ENCODE results near the gene GIGYF2. TPM values are rescaled to one million over a fixed set of nuclear protein-coding genes. Genes with fewer than 3 reads are reported as not detected.

Gene GIGYF2
- total RNA-seq, 1 donor from 2014 or later, result 72.3 TPM

DNA sequence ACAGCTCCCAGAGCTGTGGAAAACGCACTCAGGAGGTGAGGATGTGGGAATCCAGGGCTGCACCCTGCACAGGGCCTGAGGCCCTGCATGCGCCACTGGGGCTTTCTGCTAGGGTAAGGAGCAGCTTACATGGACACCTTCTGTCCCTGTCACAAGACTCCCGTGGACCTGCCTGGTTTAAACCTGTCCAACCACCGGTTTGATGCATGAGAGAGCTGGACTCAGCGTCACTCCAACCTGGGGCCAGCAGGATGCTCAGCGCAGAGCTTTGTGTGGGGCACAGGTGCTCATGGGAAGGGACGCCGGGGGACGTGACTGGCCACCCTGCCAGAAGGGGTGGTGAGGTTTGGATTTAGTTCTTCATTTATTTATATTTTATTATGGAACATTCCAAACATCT, 197.1 kb downstream of the GIGYF2 start:
- Mint-ChIP-seq H3K36me3 (ENCODE audit: insufficient read depth) (no peaks in the 10 kb centered on the region), H3K4me1 (ENCODE audit: low read depth) (peaks cover 7% of the 10 kb centered on the region), H3K4me3 (ENCODE audit: low read depth) (no peak overlapping the region), H3K9me3 (ENCODE audit: low read depth) (no peaks in the 10 kb centered on the region), H3K27me3 (peaks cover 7% of the 10 kb centered on the region), H3K27ac (no peak overlapping the region)
- DNase-seq (ENCODE audit: low spot score, unreplicated experiment), result no peak
- TF ChIP-seq, protein P1, sequence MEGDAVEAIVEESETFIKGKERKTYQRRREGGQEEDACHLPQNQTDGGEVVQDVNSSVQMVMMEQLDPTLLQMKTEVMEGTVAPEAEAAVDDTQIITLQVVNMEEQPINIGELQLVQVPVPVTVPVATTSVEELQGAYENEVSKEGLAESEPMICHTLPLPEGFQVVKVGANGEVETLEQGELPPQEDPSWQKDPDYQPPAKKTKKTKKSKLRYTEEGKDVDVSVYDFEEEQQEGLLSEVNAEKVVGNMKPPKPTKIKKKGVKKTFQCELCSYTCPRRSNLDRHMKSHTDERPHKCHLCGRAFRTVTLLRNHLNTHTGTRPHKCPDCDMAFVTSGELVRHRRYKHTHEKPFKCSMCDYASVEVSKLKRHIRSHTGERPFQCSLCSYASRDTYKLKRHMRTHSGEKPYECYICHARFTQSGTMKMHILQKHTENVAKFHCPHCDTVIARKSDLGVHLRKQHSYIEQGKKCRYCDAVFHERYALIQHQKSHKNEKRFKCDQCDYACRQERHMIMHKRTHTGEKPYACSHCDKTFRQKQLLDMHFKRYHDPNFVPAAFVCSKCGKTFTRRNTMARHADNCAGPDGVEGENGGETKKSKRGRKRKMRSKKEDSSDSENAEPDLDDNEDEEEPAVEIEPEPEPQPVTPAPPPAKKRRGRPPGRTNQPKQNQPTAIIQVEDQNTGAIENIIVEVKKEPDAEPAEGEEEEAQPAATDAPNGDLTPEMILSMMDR (IDR thresholded peaks at IDR 0.05; ENCODE audit: unreplicated experiment), result no peak

DNA sequence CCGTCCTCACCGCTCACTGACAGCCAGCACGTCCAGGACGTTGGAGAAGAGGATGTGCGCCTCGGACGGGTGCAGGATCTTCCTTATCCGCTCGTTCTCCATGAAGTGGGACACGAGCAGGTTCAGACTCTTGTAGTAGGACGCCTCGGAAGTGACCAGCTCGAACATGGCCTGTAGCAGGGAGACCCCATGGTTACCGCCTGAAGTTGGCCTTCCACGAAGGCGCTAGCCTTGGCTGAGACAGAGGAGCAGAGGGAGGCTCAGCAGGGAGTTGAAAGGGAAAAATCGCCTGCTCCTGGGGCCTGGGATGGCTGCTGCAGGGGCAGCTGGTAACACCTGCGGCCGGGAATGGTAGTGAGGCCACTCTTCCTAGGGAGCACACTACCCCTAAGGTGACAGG, 197.6 kb downstream of the GIGYF2 start:
- H3K9me3 Mint-ChIP-seq (ENCODE audit: low read depth), result no peaks in the 10 kb centered on the region
- TF ChIP-seq, protein P1 (IDR thresholded peaks at IDR 0.05; ENCODE audit: unreplicated experiment), result no peak
- peaks cover 7% of the 10 kb centered on the region for H3K27me3 Mint-ChIP-seq
- H3K36me3 Mint-ChIP-seq (ENCODE audit: insufficient read depth), result no peaks in the 10 kb centered on the region
- no peak for DNase-seq (ENCODE audit: low spot score, unreplicated experiment)
- peaks cover 7% of the 10 kb centered on the region for H3K4me1 Mint-ChIP-seq (ENCODE audit: low read depth)
- H3K27ac Mint-ChIP-seq, result peak overlapping the region; percentile 82
- no peak overlapping the region for H3K4me3 Mint-ChIP-seq (ENCODE audit: low read depth)

DNA sequence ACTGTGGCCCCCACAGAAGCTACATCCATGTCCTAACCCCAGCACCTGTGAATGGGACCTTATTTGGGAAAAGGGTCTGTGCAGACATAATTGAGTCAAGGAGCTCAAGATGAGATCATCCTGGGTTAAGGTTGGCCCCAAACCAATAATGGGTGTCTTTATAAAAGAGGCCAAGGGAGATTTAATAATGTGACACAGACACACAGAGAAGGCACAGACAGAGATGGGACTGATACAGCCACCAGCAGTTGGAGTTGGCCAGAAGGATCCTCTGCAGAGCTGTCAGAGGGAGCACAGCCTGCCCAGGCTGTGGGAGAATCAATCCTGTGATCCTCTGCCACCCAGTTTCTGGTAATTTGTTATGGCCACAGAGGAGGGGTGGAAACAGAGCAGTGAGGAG, 199.0 kb downstream of the GIGYF2 start:
- TF ChIP-seq, protein P1 (IDR thresholded peaks at IDR 0.05; ENCODE audit: unreplicated experiment), result no peak
- no peak for DNase-seq (ENCODE audit: low spot score, unreplicated experiment)
- H3K27ac Mint-ChIP-seq, result no peak overlapping the region
- no peak overlapping the region for H3K4me3 Mint-ChIP-seq (ENCODE audit: low read depth)
- H3K9me3 Mint-ChIP-seq (ENCODE audit: low read depth), result no peaks in the 10 kb centered on the region
- H3K36me3 Mint-ChIP-seq (ENCODE audit: insufficient read depth), result no peaks in the 10 kb centered on the region
- H3K4me1 Mint-ChIP-seq (ENCODE audit: low read depth), result peaks cover 2% of the 10 kb centered on the region
- peaks cover 7% of the 10 kb centered on the region for H3K27me3 Mint-ChIP-seq

DNA sequence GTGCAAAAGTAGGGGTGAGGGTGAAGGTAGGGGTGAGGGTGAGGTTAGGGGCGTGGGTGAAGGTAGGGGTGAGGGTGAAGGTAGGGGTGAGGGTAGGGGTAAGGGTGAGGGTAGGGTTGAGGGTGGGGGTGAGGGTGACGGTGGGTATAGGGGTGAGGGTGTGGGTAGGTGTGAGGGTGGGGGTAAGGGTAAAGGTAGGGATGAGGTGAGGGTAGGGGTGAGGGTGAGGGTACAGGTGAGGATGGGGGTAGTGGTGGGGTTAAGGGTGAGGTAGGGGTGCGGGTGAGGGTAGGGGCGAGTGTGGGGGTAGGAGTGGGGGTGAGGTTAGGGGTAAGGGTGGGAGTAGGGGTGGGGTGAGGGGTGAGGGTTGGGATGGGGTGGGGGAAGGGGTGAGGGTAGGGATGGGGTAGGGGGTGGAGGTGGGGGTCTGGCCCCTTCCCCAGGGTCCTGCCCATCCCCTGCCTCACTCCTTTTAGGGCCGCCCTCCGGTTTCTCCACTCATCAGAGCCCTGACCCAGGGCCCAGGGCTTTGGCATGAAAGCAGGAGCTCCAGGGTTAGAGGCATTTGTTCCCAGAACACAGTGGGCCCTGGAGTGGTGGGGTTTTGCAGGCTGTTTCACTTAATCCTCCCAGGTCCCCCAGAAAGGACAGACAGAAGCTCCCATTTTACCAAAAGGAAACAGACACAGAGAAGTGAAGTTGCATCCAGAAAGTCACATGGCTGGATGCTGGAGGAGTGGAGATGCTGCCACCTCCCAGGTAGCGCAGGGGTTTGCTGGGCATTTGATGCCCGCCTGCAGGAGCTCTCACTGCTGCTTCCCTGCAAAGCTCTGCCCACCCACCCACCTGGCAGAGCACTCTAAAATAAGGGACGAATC, 199.8 kb downstream of the GIGYF2 start:
- H3K27ac Mint-ChIP-seq, result no peak overlapping the region
- TF ChIP-seq, protein P1 (IDR thresholded peaks at IDR 0.05; ENCODE audit: unreplicated experiment), result no peak
- H3K36me3 Mint-ChIP-seq (ENCODE audit: insufficient read depth), result no peaks in the 10 kb centered on the region
- H3K27me3 Mint-ChIP-seq, result peaks cover 7% of the 10 kb centered on the region
- H3K4me3 Mint-ChIP-seq (ENCODE audit: low read depth), result no peak overlapping the region
- no peaks in the 10 kb centered on the region for H3K4me1 Mint-ChIP-seq (ENCODE audit: low read depth)
- no peak for DNase-seq (ENCODE audit: low spot score, unreplicated experiment)
- H3K9me3 Mint-ChIP-seq (ENCODE audit: low read depth), result no peaks in the 10 kb centered on the region

DNA sequence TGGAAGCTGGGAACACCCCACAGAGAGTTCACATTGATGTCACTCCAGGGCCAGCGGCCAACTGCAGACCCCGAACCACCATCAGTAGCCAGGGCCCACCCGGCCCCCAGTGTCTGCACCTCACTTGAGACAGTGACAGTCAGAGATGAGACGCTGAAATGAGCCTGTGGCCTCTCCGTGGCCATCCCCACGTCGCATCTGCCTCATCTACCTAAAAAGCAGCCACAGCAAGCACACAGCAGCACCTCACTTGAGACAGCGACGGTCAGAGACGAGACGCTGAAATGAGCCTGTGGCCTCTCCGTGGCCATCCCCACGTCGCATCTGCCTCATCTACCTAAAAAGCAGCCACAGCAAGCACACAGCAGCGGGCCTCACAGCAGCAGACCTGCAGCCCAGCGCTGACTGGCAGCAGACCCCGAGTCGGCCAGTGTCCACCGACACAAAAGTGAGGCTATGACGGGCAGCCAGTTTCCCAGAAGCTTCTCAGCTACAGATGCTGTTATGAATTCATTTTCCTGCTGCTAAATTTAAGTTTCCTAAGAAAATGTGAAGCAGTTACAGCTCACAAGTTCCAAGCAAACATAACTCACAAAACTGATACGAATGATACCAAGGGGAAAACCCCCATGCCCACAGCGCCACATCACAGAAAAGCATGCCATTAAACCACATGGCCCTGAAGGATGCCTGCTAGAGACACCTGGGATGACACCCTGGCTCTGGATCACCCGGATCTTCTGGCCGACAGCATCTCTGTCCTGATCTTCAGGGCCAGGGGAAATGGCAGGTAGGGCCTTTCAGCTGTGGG, 200.7 kb downstream of the GIGYF2 start:
- no peak overlapping the region for H3K4me3 Mint-ChIP-seq (ENCODE audit: low read depth)
- TF ChIP-seq, protein P1 (IDR thresholded peaks at IDR 0.05; ENCODE audit: unreplicated experiment), result no peak
- no peaks in the 10 kb centered on the region for H3K4me1 Mint-ChIP-seq (ENCODE audit: low read depth)
- no peak overlapping the region for H3K27ac Mint-ChIP-seq
- no peak for DNase-seq (ENCODE audit: low spot score, unreplicated experiment)
- no peaks in the 10 kb centered on the region for H3K9me3 Mint-ChIP-seq (ENCODE audit: low read depth)
- no peaks in the 10 kb centered on the region for H3K36me3 Mint-ChIP-seq (ENCODE audit: insufficient read depth)
- peaks cover 4% of the 10 kb centered on the region for H3K27me3 Mint-ChIP-seq
